IPS DF 4.7 (cell line): ENCODE measurements around the gene KLHL1.

Experiments
- DNase-seq: peaks from one replicate; pipeline ENCODE4 v3.0.0-alpha.2; 2013; ENCODE audit warnings: low spot score; ENCODE audit errors: extremely low read depth

KLHL1 gene

GRCh38 chr13:69872321-69873047, 235.8 kb downstream of the KLHL1 start:
- DNase-seq: no peak

GRCh38 chr13:69866555-69866954, 241.7 kb downstream of the KLHL1 start:
- no peak for DNase-seq

GRCh38 chr13:69857183-69857821, 250.9 kb downstream of the KLHL1 start:
- no peak for DNase-seq

GRCh38 chr13:69856331-69856730, 251.9 kb downstream of the KLHL1 start:
- DNase-seq: no peak

GRCh38 chr13:69828527-69828926, 279.7 kb downstream of the KLHL1 start:
- no peak for DNase-seq

- no peak for DNase-seq
These were observed 288.1 kb downstream of the KLHL1 start for GRCh38 chr13:69820180-69820579.

GRCh38 chr13:69817333-69817869, 290.9 kb downstream of the KLHL1 start:
- DNase-seq: no peak

- no peak for DNase-seq
These were observed 299.1 kb downstream of the KLHL1 start for GRCh38 chr13:69809152-69809551.

GRCh38 chr13:69796256-69796655, 312.0 kb downstream of the KLHL1 start:
- DNase-seq: no peak

- DNase-seq: no peak
These were observed 314.3 kb downstream of the KLHL1 start for GRCh38 chr13:69793783-69794453.

GRCh38 chr13:69776937-69777336, 331.3 kb downstream of the KLHL1 start:
- DNase-seq: no peak

GRCh38 chr13:69769608-69770007, 338.6 kb downstream of the KLHL1 start:
- DNase-seq: no peak

GRCh38 chr13:69761581-69761980, 346.7 kb downstream of the KLHL1 start:
- DNase-seq: no peak

- DNase-seq: no peak
These were observed 353.2 kb downstream of the KLHL1 start for GRCh38 chr13:69755101-69755500.

- DNase-seq: no peak
These were observed 357.0 kb downstream of the KLHL1 start for GRCh38 chr13:69751259-69751658.

- no peak for DNase-seq
These were observed 370.9 kb downstream of the KLHL1 start for GRCh38 chr13:69737129-69737935.

GRCh38 chr13:69721631-69722030, 386.6 kb downstream of the KLHL1 start:
- no peak for DNase-seq

GRCh38 chr13:69720278-69720983, 387.8 kb downstream of the KLHL1 start:
- no peak for DNase-seq

GRCh38 chr13:69706807-69707206, 401.4 kb downstream of the KLHL1 start:
- DNase-seq: no peak

- no peak for DNase-seq
These were observed 403.9 kb downstream of the KLHL1 start for GRCh38 chr13:69704311-69704710.

GRCh38 chr13:69690999-69691398, 417.3 kb downstream of the KLHL1 start:
- DNase-seq: no peak
